SK-N-MC (cell line): ENCODE results near the gene CD2AP.

Source experiments
- EZH2 ChIP-seq: fragments of 200-600 bp; sonication (generic); IDR thresholded peaks from one replicate; pipeline ENCODE4 v1.6.1; 2017; ENCODE audit warnings: antibody characterized with exemption
- FOXP2 ChIP-seq: optimal IDR thresholded peaks from 2 replicates; pipeline ENCODE3; 2011; ENCODE audit warnings: mild to moderate bottlenecking, moderate library complexity; ENCODE audit not compliant: insufficient read depth; ENCODE audit errors: extremely low read length, control extremely low read depth
- POLR2AphosphoS5 ChIP-seq: IDR thresholded peaks from 2 replicates; pipeline ENCODE4 v1.6.1; 2012; ENCODE audit warnings: mild to moderate bottlenecking, low read depth, low read length, borderline replicate concordance

- TF ChIP-seq POLR2AphosphoS5, result no peak
- TF ChIP-seq EZH2, result no peak
- TF ChIP-seq FOXP2, result no peak
Observed at GRCh38 chr6:47670851-47671250, 193.3 kb downstream of the CD2AP start.
